DOHH2 (cell line): ENCODE results near the gene GMDS.

Source experiments
- CTCF ChIP-seq: fragments of 200-600 bp; sonication (generic); IDR thresholded peaks from one replicate; pipeline ENCODE4 v1.5.1; 2014; ENCODE audit warnings: antibody characterized with exemption, mild to moderate bottlenecking, low read depth, low read length; ENCODE audit not compliant: poor library complexity, severe bottlenecking
- EZH2phosphoT487 ChIP-seq: fragments of 200-600 bp; sonication (generic); IDR thresholded peaks from 2 replicates; pipeline ENCODE4 v1.6.1; 2017; ENCODE audit warnings: borderline replicate concordance, mild to moderate bottlenecking, antibody characterized with exemption, low read length, moderate library complexity, mixed read lengths

- no peak for TF ChIP-seq CTCF
- no peak for TF ChIP-seq EZH2phosphoT487
Measured at GRCh38 chr6:2242311-2242710, 3.1 kb downstream of the GMDS start.
